Measurements from ENCODE around the gene PTN.

- TF ChIP-seq CTCF (IDR thresholded peaks at IDR 0.05; ENCODE audit: low read length) (no peak), EZH2 (IDR thresholded peaks at IDR 0.05; ENCODE audit: borderline replicate concordance, low read length) (no peak)
These were observed 17.6 kb downstream of the PTN start for GRCh38 chr7:137325927-137326326.
